CD4-positive, alpha-beta T cell (primary cell): ENCODE measurements around the gene SCGB3A2. TPM values are rescaled to one million over a fixed set of nuclear protein-coding genes. Genes with fewer than 3 reads are reported as not detected.
"Not testable (repeated sequence)": the region's sequence is repeated elsewhere in the genome, so short reads cannot be mapped to it uniquely, and the experiment has no call there.

Source experiments
- ATAC-seq: fragments of 200-7000 bp; cut with Tn5 transposase; one replicate; pipeline ENCODE4 v1.10.0; 2022; ENCODE audit warnings: mild to moderate bottlenecking; ENCODE audit not compliant: poor library complexity
- CTCF ChIA-PET: fragments of 350-600 bp; sonication (Branson Sonifier 250); formaldehyde crosslinking; loops from one replicate; lab custom pipeline; 2021; ENCODE audit warnings: antibody characterized with exemption, inconsistent platforms; lab: Charles Lee
- POLR2A ChIA-PET: fragments of 350-600 bp; sonication (Branson Sonifier 250); formaldehyde crosslinking; loops from one replicate; lab custom pipeline; 2021; ENCODE audit warnings: antibody characterized with exemption, inconsistent platforms; lab: Charles Lee
- DNase-seq, 14 experiments: peaks; one replicate each; pipeline ENCODE4 v3.0.0-alpha.2; 2013 to 2020; ENCODE audit warnings: mixed read lengths in 2 of 14
- H3K27ac ChIP-seq, 2 donors: one replicate each; pipeline versions ENCODE4 v1.5.1 to v1.7.0; 2013; ENCODE audit warnings: low read length in 2 of 2, low read depth in 1 of 2, mild to moderate bottlenecking in 1 of 2
- H3K27me3 ChIP-seq, 2 experiments: 1 replicate in 1 of 2; 2 replicates in 1 of 2; pipeline versions ENCODE4 v1.6.1 to v1.7.0; 2013; ENCODE audit warnings: low read length in 2 of 2, control low read depth in 1 of 2, mild to moderate bottlenecking in 1 of 2, moderate library complexity in 1 of 2; ENCODE audit not compliant: insufficient read depth in 2 of 2, control insufficient read depth in 1 of 2
- H3K36me3 ChIP-seq: one replicate; pipeline ENCODE4 v1.6.1; 2013; ENCODE audit warnings: low read length, control low read depth; ENCODE audit not compliant: insufficient read depth
- H3K4me1 ChIP-seq: one replicate; pipeline ENCODE4 v1.6.1; 2013; ENCODE audit warnings: low read length, control low read depth; ENCODE audit not compliant: insufficient read depth
- H3K4me3 ChIP-seq: one replicate; pipeline ENCODE4 v1.5.1; 2013; ENCODE audit warnings: mild to moderate bottlenecking, low read length, moderate library complexity
- H3K9me3 ChIP-seq, 2 experiments: 1 replicate in 1 of 2; 2 replicates in 1 of 2; pipeline versions ENCODE4 v1.6.1 to v1.7.0; 2013; ENCODE audit warnings: low read length in 2 of 2, mild to moderate bottlenecking in 2 of 2, control low read depth in 1 of 2, moderate library complexity in 1 of 2; ENCODE audit not compliant: control insufficient read depth in 1 of 2, insufficient read depth in 1 of 2
- H3K27ac Mint-ChIP-seq: one replicate; pipeline ENCODE4 v1.8.0; 2020; ENCODE audit warnings: mixed read lengths
- H3K27me3 Mint-ChIP-seq: one replicate; pipeline ENCODE4 v1.8.0; 2021; ENCODE audit warnings: mixed read lengths
- H3K36me3 Mint-ChIP-seq: one replicate; pipeline ENCODE4 v1.8.0; 2021; ENCODE audit warnings: low read depth, mixed read lengths
- H3K4me1 Mint-ChIP-seq: one replicate; pipeline ENCODE4 v1.8.0; 2021; ENCODE audit warnings: low read depth, mixed read lengths
- H3K4me3 Mint-ChIP-seq: one replicate; pipeline ENCODE4 v1.8.0; 2020; ENCODE audit warnings: mild to moderate bottlenecking, mixed read lengths
- H3K9me3 Mint-ChIP-seq: one replicate; pipeline ENCODE4 v1.8.0; 2020; ENCODE audit warnings: mixed read lengths
- intact Hi-C, 2 experiments: fragments of 100-400 bp; cut with DNase I in 1 of 2; cut with micrococcal nuclease in 1 of 2; formaldehyde crosslinking; loops; one replicate each; pipeline versions ENCODE4 v1.15.1 to v1.9.0; 2023 to 2025; cut with DNase I, micrococcal nuclease
- total RNA-seq, 174 experiments: library from RNA in 2 of 174; stranded (reverse) in 2 of 174; gene quantifications; one replicate each; pipeline ENCODE4 v1.2.3 and lab custom pipeline; 2021 to 2026
- TF ChIP-seq, protein P1 (sequence below): fragments of 200-600 bp; IDR thresholded peaks from one replicate; pipeline ENCODE4 v1.8.0; 2022; ENCODE audit warnings: antibody characterized with exemption, mild to moderate bottlenecking

The SCGB3A2 gene
- total RNA-seq, 2 experiments from 2014 or later: not detected

DNA sequence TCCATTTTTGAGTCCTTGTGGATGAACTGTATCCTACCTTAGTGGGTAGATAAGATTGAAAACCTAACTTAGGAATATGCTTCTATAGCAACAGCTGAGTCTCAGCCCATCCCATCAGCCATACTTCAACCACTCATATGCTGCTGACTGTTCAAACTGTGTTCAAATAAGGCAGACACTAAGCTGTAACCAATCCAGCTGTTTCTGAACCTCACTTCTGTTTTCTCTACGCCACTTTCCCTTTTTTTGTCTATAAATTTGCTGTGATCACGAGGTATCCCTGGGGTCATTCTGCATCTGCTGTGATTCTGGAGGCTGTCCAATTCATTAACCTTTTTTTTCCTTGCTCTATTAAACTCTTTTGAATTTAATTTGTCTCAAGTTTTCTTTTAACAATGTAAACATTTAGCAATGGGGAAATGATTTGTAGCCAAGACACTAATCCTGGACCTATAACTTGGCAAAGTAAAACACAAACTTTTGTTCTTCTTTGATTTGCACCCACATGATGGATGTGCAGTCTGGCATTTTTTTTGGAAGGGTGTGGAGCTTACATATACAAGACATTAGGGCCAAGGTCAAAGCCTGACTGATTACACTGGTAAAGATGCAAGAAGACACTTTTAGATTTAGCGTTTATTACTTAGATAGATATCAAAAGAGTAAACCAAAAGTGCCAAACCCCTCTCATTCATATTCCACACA, 14.9 kb upstream of the SCGB3A2 start:
- Mint-ChIP-seq H3K36me3 (no peaks in the 10 kb centered on the region), H3K4me1 (no peaks in the 10 kb centered on the region), H3K9me3 (no peaks in the 10 kb centered on the region), H3K4me3 (no peak overlapping the region), H3K27me3 (peaks cover 7% of the 10 kb centered on the region), H3K27ac (no peak overlapping the region)
- CTCF ChIA-PET: no interaction called here
- DNase-seq: no peak
- H3K27ac ChIP-seq: no peak overlapping the region
- H3K36me3 ChIP-seq: no peaks in the 10 kb centered on the region
- no peak overlapping the region for H3K4me3 ChIP-seq
- POLR2A ChIA-PET: no interaction called here
- TF ChIP-seq, protein P1, sequence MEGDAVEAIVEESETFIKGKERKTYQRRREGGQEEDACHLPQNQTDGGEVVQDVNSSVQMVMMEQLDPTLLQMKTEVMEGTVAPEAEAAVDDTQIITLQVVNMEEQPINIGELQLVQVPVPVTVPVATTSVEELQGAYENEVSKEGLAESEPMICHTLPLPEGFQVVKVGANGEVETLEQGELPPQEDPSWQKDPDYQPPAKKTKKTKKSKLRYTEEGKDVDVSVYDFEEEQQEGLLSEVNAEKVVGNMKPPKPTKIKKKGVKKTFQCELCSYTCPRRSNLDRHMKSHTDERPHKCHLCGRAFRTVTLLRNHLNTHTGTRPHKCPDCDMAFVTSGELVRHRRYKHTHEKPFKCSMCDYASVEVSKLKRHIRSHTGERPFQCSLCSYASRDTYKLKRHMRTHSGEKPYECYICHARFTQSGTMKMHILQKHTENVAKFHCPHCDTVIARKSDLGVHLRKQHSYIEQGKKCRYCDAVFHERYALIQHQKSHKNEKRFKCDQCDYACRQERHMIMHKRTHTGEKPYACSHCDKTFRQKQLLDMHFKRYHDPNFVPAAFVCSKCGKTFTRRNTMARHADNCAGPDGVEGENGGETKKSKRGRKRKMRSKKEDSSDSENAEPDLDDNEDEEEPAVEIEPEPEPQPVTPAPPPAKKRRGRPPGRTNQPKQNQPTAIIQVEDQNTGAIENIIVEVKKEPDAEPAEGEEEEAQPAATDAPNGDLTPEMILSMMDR: no peak
- intact Hi-C loops: no loop called here
- H3K27me3 ChIP-seq: no peaks in the 10 kb centered on the region
- no peak for ATAC-seq
- no peaks in the 10 kb centered on the region for H3K9me3 ChIP-seq
- no peaks in the 10 kb centered on the region for H3K4me1 ChIP-seq

DNA sequence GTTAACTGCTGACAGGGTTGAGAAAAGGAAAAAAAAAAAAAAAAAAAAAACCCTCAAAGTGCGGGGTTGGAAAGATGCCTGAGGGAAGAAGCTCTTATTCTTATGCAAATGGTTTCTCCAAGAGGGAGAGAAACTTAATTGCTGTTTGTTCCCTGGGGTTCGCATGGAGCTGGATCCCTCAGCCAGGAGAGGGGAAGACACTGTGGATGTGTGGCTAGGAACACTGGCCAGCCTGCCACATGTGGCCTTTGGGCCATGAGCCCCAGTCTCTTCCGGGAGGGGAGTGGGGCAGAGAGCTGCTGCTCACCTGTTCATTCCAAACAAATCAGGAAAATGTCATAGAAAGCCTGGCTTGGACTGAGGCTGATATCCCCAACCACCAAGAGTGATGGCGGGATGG, 9.4 kb upstream of the SCGB3A2 start:
- Histone ChIP-seq H3K27ac (no peak overlapping the region), H3K4me1 (no peaks in the 10 kb centered on the region), H3K36me3 (no peaks in the 10 kb centered on the region), H3K4me3 (no peak overlapping the region), H3K9me3 (no peaks in the 10 kb centered on the region), H3K27me3 (no peaks in the 10 kb centered on the region)
- TF ChIP-seq, protein P1: no peak
- Mint-ChIP-seq H3K4me1 (no peaks in the 10 kb centered on the region), H3K27ac (no peak overlapping the region), H3K27me3 (peaks cover 7% of the 10 kb centered on the region), H3K36me3 (no peaks in the 10 kb centered on the region), H3K9me3 (no peaks in the 10 kb centered on the region), H3K4me3 (no peak overlapping the region)
- no peak for DNase-seq
- CTCF ChIA-PET: no interaction called here
- ATAC-seq: no peak
- intact Hi-C loops: no loop called here
- POLR2A ChIA-PET: no interaction called here

DNA sequence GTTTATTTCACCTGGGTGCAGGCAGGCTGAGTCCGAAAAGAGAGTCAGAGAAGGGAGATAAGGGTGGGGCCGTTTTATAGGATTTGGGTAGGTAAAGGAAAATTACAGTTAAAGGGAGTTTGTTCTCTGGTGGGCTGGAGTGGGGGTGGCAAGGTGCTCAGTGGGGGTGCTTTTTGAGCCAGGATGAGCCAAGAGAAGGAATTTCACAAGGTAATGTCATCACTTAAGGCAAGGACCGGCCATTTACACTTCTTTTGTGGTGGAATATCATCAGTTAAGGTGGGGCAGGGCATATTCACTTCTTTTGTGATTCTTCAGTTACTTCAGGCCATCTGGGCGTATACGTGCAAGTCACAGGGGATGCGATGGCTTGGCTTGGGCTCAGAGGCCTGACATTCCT, 8.6 kb upstream of the SCGB3A2 start:
- H3K27ac ChIP-seq, H3K4me3 ChIP-seq, H3K9me3 ChIP-seq, H3K36me3 ChIP-seq, H3K4me1 ChIP-seq, ATAC-seq, H3K27ac Mint-ChIP-seq, H3K36me3 Mint-ChIP-seq, H3K27me3 ChIP-seq, CTCF ChIA-PET, H3K4me3 Mint-ChIP-seq, intact Hi-C loops, H3K27me3 Mint-ChIP-seq, DNase-seq, H3K9me3 Mint-ChIP-seq, POLR2A ChIA-PET, H3K4me1 Mint-ChIP-seq: not testable (repeated sequence)

DNA sequence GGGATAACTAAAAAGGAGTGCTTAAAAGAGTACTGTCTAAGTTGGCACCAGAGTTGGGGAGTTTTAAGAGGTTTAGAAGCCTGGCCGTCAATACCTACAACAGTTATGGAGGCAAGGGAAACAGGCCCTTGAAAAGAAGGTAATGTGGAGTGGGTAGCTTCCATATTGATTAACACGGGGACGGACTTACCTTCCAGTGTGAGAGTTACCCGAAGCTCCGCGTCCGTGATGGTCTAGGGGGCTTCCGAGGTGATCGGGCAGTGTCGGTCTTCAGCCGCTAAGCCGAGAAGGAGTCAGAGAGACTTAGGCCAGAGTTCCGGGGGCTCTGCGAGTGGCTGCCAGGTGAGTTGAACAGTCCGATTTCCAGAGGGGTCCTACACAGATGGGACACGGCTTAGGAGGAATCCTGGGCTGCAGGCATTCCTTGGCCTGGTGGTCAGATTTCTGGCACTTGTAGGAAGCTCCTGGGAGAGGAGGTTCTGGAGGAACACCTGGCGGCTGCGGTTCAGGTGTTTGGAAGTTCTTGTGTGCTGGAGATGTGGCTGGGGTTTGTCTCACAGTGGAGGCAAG, 6.4 kb upstream of the SCGB3A2 start:
- H3K9me3 ChIP-seq, H3K4me1 Mint-ChIP-seq, POLR2A ChIA-PET, H3K27me3 Mint-ChIP-seq, H3K27ac ChIP-seq, H3K36me3 ChIP-seq, DNase-seq, H3K4me3 Mint-ChIP-seq, H3K36me3 Mint-ChIP-seq, CTCF ChIA-PET, H3K4me1 ChIP-seq, H3K27me3 ChIP-seq, H3K27ac Mint-ChIP-seq, ATAC-seq, H3K4me3 ChIP-seq, intact Hi-C loops, H3K9me3 Mint-ChIP-seq: not testable (repeated sequence)

DNA sequence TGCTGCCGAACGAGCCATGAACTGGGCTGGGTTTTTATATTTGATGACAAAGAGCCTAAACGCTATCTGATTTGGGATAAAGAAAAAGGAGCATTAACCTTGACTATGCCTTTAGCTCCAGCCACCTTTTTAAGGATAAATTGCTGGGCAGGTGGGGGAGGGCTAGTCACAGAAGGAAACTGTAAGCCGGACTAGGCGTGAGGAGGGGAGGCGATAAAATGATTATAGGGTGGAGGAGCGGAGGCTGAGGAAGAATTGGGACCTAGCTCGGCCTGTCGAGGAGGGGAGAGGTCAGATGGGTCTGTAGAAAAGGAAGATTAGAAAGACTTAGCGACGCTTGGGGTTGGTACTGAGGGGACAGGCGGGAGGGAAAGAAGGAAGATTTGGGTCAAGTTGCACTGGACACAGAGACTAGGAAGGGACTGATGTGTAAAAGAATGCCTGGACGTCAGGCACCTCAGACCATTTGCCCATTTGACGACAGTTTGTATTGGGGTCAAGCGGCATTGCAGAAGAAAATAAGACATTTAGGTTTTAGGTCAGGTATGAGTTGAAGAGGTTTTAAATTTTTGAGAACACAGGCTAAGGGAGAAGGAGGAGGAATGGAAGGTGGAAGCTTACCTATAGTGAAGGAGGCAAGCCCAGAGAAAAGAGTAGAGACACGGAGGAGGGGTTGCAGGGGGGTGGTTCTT, 5.6 kb upstream of the SCGB3A2 start:
- H3K36me3 Mint-ChIP-seq, H3K4me1 ChIP-seq, H3K9me3 Mint-ChIP-seq, H3K4me3 ChIP-seq, H3K27me3 Mint-ChIP-seq, ATAC-seq, H3K9me3 ChIP-seq, H3K27ac ChIP-seq, H3K27ac Mint-ChIP-seq, POLR2A ChIA-PET, H3K4me1 Mint-ChIP-seq, H3K36me3 ChIP-seq, CTCF ChIA-PET, DNase-seq, H3K27me3 ChIP-seq, intact Hi-C loops, H3K4me3 Mint-ChIP-seq: not testable (repeated sequence)
